ENCODE results near the gene SPC25.

DNA sequence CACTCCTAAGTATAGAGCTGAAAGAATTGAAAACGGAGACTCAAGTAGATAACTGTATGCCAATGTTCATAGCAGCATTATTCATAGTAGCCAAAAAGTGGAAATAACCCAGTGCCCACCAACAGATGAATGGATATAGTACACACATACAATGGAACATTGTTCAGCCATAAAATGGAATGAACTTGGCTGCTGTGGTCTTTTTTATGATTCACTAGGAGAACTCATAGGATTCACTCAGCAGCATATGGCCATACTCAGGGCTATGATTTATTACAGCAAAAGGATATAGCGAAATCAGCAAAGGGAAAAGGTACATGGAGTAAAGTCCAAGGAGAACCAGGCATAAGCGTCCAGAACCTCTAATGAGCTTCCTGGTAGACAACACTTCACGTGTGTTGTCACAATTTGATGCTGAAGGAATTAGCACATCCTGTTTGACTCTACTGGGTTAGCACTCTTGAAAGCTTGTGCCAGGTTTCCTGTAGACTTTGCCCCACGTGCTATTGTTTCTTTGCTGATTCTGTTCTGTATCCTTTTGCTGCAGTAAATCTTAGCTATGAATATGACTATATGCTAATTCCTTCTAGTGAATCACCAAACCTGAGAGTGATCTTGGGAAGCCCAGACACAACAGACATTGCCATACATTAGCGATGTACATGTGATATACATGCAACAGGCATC lies 15.7 kb downstream of the SPC25 start:
- TF ChIP-seq EZH2 (IDR thresholded peaks at IDR 0.05; ENCODE audit: borderline replicate concordance) (no peak), EZH2phosphoT487 (IDR thresholded peaks at IDR 0.05; ENCODE audit: low read depth, severe bottlenecking, unreplicated experiment) (no peak)
- TF ChIP-seq, protein P1, sequence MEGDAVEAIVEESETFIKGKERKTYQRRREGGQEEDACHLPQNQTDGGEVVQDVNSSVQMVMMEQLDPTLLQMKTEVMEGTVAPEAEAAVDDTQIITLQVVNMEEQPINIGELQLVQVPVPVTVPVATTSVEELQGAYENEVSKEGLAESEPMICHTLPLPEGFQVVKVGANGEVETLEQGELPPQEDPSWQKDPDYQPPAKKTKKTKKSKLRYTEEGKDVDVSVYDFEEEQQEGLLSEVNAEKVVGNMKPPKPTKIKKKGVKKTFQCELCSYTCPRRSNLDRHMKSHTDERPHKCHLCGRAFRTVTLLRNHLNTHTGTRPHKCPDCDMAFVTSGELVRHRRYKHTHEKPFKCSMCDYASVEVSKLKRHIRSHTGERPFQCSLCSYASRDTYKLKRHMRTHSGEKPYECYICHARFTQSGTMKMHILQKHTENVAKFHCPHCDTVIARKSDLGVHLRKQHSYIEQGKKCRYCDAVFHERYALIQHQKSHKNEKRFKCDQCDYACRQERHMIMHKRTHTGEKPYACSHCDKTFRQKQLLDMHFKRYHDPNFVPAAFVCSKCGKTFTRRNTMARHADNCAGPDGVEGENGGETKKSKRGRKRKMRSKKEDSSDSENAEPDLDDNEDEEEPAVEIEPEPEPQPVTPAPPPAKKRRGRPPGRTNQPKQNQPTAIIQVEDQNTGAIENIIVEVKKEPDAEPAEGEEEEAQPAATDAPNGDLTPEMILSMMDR (IDR thresholded peaks at IDR 0.05; ENCODE audit: poor library complexity) = no peak
